Tibial artery (tissue), 4 donors: ENCODE results near the gene CYP11A1.
A peak's percentile ranks its signal among the peaks of the same experiment; 100 is the strongest.

Source experiments
- DNase-seq, 2 donors: peaks; one replicate each; pipeline ENCODE4 v3.0.0-alpha.2; 2019
- H3K27ac ChIP-seq, 2 donors: fragments of 200-600 bp; sonication (generic) in 1 of 2; 1 replicate in 1 of 2; 2 replicates in 1 of 2; pipeline ENCODE4 v1.5.1; 2018 to 2019; ENCODE audit warnings: mild to moderate bottlenecking in 1 of 2
- H3K27me3 ChIP-seq, 2 donors: fragments of 200-600 bp; sonication (generic) in 1 of 2; one replicate each; pipeline versions ENCODE4 v1.5.1 to v1.6.0; 2016 to 2019
- H3K36me3 ChIP-seq, 3 donors: fragments of 200-600 bp; sonication (generic) in 2 of 3; one replicate each; pipeline ENCODE4 v1.5.1; 2016 to 2019; ENCODE audit warnings: mild to moderate bottlenecking in 2 of 3
- H3K4me1 ChIP-seq, 4 donors: fragments of 200-600 bp; sonication (generic) in 2 of 4; 1 replicate in 3 of 4; 2 replicates in 1 of 4; pipeline ENCODE4 v1.5.1; 2016 to 2019
- H3K4me3 ChIP-seq, 2 donors: fragments of 200-600 bp; sonication (generic) in 1 of 2; 1 replicate in 1 of 2; 2 replicates in 1 of 2; pipeline ENCODE4 v1.5.1; 2018 to 2019; ENCODE audit warnings: mild to moderate bottlenecking in 2 of 2
- H3K9me3 ChIP-seq, 3 donors: fragments of 200-600 bp; sonication (generic) in 1 of 3; one replicate each; pipeline ENCODE4 v1.5.1; 2016 to 2019
- CTCF ChIP-seq, 2 experiments: fragments of 200-600 bp in 1 of 2; fragments of 450-650 bp in 1 of 2; IDR thresholded peaks; one replicate each; pipeline ENCODE4 v1.5.1; 2017 to 2019; ENCODE audit warnings: antibody characterized with exemption in 2 of 2, mild to moderate bottlenecking in 1 of 2, moderate library complexity in 1 of 2
- intact Hi-C: fragments of 100-400 bp; cut with DNase I; formaldehyde crosslinking; loops from one replicate; pipeline ENCODE4 v1.15.0; 2023; ENCODE audit warnings: low total_unique reads

Gene CYP11A1

DNA sequence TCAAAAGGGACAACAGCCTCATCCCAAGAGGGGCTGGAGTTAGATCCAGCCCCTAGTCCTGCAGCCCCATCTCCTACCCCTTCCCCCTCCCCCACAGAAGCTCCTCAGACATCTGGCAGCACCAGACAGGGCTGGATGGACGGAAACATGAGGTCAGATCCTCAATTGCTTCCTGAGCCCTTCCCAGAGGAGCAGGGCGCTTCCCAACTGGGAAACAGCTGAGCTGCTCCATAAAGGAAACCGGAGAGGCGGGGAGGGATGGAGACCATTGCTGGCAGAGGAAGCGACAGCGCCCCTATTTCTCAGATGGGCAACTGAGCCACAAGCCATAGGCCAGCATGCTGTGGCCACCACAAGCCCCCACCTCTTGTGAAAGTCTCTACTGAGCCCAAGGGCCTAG is 18.3 kb upstream of the CYP11A1 start:
- Histone ChIP-seq H3K9me3 (no peaks in the 10 kb centered on the region), H3K27ac (no peak overlapping the region), H3K27me3 (peaks cover 0 to 40% of the 10 kb centered on the region in 2 donors), H3K36me3 (no peaks in the 10 kb centered on the region), H3K4me3 (no peak overlapping the region), H3K4me1 (peaks cover 0 to 8% (median 0%) of the 10 kb centered on the region in 4 donors)
- intact Hi-C loops = no loop called here
- TF ChIP-seq CTCF (IDR thresholded peaks at IDR 0.05) = no peak
- DNase-seq = no peak

- Histone ChIP-seq H3K4me3 (no peak overlapping the region), H3K27me3 (peaks cover 0 to 47% of the 10 kb centered on the region in 2 donors), H3K27ac (no peak overlapping the region), H3K9me3 (no peaks in the 10 kb centered on the region), H3K4me1 (peaks cover 0 to 8% (median 0%) of the 10 kb centered on the region in 4 donors), H3K36me3 (no peaks in the 10 kb centered on the region)
- TF ChIP-seq CTCF (IDR thresholded peaks at IDR 0.05) = no peak
- intact Hi-C loops = no loop called here
- peak in 1 of 2 donors; percentile 33 for DNase-seq
Measured at GRCh38 chr15:74384881-74385643, 17.6 kb upstream of the CYP11A1 start.

DNA sequence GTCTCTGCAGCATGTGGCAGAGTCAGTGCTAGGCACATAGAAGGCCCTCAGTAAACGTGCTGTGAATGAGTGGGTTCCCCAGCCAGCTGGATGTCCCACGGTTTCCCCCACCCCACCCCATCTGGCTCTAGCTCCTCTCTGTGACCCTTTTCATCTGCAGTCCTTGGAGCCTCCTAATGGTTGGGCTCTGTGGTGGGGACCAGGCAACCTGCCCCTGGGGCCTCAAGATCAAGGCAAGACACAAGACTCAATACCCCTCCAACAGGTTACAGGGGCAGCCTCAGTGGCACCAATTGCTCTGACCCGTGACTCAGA is 17.1 kb upstream of the CYP11A1 start:
- Histone ChIP-seq H3K27ac (no peak overlapping the region), H3K4me3 (no peak overlapping the region), H3K27me3 (peaks cover 0 to 45% of the 10 kb centered on the region in 2 donors), H3K36me3 (no peaks in the 10 kb centered on the region), H3K4me1 (peaks cover 0 to 8% (median 0%) of the 10 kb centered on the region in 4 donors), H3K9me3 (no peaks in the 10 kb centered on the region)
- intact Hi-C loops = no loop called here
- TF ChIP-seq CTCF (IDR thresholded peaks at IDR 0.05) = no peak
- no peak for DNase-seq

DNA sequence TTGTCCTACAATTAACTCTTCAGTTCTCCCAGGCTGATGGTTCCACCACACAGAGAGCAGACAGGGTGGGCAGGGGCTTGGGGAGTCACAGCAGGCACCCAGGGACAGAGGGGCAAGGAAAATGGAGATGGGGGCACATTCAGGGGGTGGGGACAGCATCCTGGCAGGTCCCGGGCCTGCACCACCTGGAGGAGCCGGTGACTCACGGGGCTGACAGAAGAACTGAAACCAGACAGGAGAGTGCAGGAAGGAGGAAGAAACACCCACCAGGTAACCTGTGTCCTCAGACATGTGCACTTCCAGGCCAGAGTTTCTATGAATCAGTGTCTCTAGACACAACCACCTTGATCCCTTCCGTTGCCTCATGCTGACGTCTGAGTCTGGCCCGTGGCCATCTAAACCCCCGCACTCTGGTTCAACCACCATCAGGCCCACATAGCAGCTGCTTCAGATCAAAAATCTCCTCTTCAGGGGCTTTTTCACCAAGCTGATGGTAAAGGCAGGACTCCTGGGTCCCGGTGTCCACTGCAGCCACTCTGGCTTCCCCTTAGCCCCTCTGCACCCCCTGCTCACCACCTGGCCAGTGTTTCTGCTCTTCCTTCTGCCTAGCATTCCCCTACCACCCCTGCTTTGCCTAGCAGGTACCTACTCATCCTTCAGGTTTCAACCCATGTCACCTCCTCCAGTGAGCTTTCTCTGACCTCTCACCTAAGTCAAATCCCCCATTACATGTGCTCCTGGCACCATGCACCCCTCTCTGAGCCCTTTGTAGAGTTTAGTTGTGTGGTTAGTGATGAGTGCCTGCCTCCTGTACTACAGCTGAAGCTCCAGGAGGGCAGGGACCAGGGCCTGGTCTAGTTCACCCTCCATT is 16.5 kb upstream of the CYP11A1 start:
- Histone ChIP-seq H3K36me3 (no peaks in the 10 kb centered on the region), H3K9me3 (no peaks in the 10 kb centered on the region), H3K27ac (no peak overlapping the region), H3K4me3 (no peak overlapping the region), H3K4me1 (peaks cover 0 to 8% (median 0%) of the 10 kb centered on the region in 4 donors), H3K27me3 (peaks cover 0 to 45% of the 10 kb centered on the region in 2 donors)
- TF ChIP-seq CTCF (IDR thresholded peaks at IDR 0.05) = no peak
- intact Hi-C loops = loop anchor here (2.0 kb wide), 1 partner anchor 53 kb away; no protein-coding TSS in a partner anchor
- DNase-seq = no peak

DNA sequence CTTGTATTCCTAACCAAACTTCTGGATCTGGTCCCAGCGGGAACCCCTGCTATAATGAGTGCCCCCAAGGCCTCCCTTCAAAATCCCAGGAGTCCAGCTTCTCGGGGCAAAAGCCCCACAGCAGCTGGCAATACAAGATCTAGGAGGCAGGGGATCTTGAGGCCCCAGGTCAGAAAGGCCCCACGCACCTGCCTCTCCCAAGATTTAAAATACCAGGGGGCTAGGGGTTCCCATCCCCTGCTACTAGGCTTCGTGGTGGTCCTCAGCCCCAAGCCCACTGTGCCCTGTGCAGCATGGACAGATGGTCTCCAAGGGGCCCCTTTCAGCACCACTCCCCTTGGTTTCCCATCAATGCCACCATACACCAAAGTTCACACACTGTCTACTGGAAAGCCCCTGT is 15.8 kb upstream of the CYP11A1 start:
- DNase-seq = no peak
- intact Hi-C loops = loop anchor here (2.0 kb wide), 1 partner anchor 54 kb away; no protein-coding TSS in a partner anchor
- Histone ChIP-seq H3K27ac (no peak overlapping the region), H3K4me1 (peaks cover 0 to 8% (median 0%) of the 10 kb centered on the region in 4 donors), H3K4me3 (no peak overlapping the region), H3K27me3 (peaks cover 0 to 38% of the 10 kb centered on the region in 2 donors), H3K9me3 (no peaks in the 10 kb centered on the region), H3K36me3 (no peaks in the 10 kb centered on the region)
- no peak for TF ChIP-seq CTCF (IDR thresholded peaks at IDR 0.05)
